H9 (cell line): ENCODE measurements around the gene GHR. TPM values are rescaled to one million over a fixed set of nuclear protein-coding genes. Genes with fewer than 3 reads are reported as not detected.

Experiments
- DNase-seq: peaks from one replicate; pipeline ENCODE4 v3.0.0-alpha.2; 2017
- H2AFZ ChIP-seq: one replicate; pipeline ENCODE4 v1.6.1; 2013; ENCODE audit warnings: mild to moderate bottlenecking, low read length, control low read depth, moderate library complexity
- H2AK5ac ChIP-seq: 2 replicates; pipeline ENCODE4 v1.6.1; 2013; ENCODE audit warnings: low read length, control low read depth, mixed read lengths; ENCODE audit not compliant: insufficient read length
- H2BK120ac ChIP-seq: one replicate; pipeline ENCODE4 v1.6.1; 2013; ENCODE audit warnings: low read depth, mild to moderate bottlenecking, low read length, control low read depth, inconsistent platforms; ENCODE audit not compliant: poor library complexity, severe bottlenecking
- H2BK12ac ChIP-seq: 2 replicates; pipeline ENCODE4 v1.6.1; 2013; ENCODE audit warnings: low read length, control low read depth, mixed read lengths, low read depth; ENCODE audit not compliant: insufficient read length
- H2BK15ac ChIP-seq: 2 replicates; pipeline ENCODE4 v1.6.1; 2013; ENCODE audit warnings: low read depth, low read length, control low read depth
- H2BK20ac ChIP-seq: one replicate; pipeline ENCODE4 v1.6.1; 2013; ENCODE audit warnings: low read depth, mild to moderate bottlenecking, low read length, control low read depth, inconsistent platforms; ENCODE audit not compliant: poor library complexity, severe bottlenecking
- H2BK5ac ChIP-seq: 2 replicates; pipeline ENCODE4 v1.6.1; 2013; ENCODE audit warnings: low read length, control low read depth, mixed read lengths; ENCODE audit not compliant: insufficient read length
- H3K14ac ChIP-seq: 2 replicates; pipeline ENCODE4 v1.6.1; 2013; ENCODE audit warnings: low read length, control low read depth; ENCODE audit not compliant: insufficient read depth
- H3K18ac ChIP-seq: 2 replicates; pipeline ENCODE4 v1.6.1; 2013; ENCODE audit warnings: low read depth, mild to moderate bottlenecking, mixed read lengths, low read length, control low read depth; ENCODE audit not compliant: insufficient read length
- H3K23ac ChIP-seq: 2 replicates; pipeline ENCODE4 v1.6.1; 2013; ENCODE audit warnings: low read length, control low read depth, mixed read lengths, low read depth; ENCODE audit not compliant: insufficient read length
- H3K23me2 ChIP-seq: 2 replicates; pipeline ENCODE4 v1.6.1; 2013; ENCODE audit warnings: low read depth, mild to moderate bottlenecking, mixed read lengths, low read length, control low read depth; ENCODE audit not compliant: insufficient read length, poor library complexity, severe bottlenecking
- H3K27ac ChIP-seq: 2 replicates; pipeline ENCODE4 v1.5.1; 2013; ENCODE audit warnings: low read length, control low read depth, mixed read lengths, low read depth; ENCODE audit not compliant: insufficient read length
- H3K27me3 ChIP-seq: 2 replicates; pipeline ENCODE4 v1.6.1; 2013; ENCODE audit warnings: low read length, control low read depth, inconsistent platforms; ENCODE audit not compliant: insufficient read depth
- H3K4ac ChIP-seq: 2 replicates; pipeline ENCODE4 v1.6.1; 2013; ENCODE audit warnings: low read depth, mild to moderate bottlenecking, control low read depth, inconsistent platforms, low read length, moderate library complexity
- H3K4me1 ChIP-seq: 2 replicates; pipeline ENCODE4 v1.6.1; 2013; ENCODE audit warnings: low read length, control low read depth, inconsistent platforms; ENCODE audit not compliant: insufficient read depth
- H3K4me2 ChIP-seq: 2 replicates; pipeline ENCODE4 v1.6.1; 2013; ENCODE audit warnings: low read length, control low read depth, mixed read lengths; ENCODE audit not compliant: insufficient read length, insufficient read depth
- H3K56ac ChIP-seq: 2 replicates; pipeline ENCODE4 v1.6.1; 2013; ENCODE audit warnings: low read depth, mild to moderate bottlenecking, mixed read lengths, low read length, control low read depth; ENCODE audit not compliant: insufficient read length
- H3K79me1 ChIP-seq: 2 replicates; pipeline ENCODE4 v1.6.1; 2013; ENCODE audit warnings: low read depth, mild to moderate bottlenecking, moderate library complexity, low read length, control low read depth, inconsistent platforms; ENCODE audit not compliant: insufficient read depth, poor library complexity, severe bottlenecking
- H3K79me2 ChIP-seq: 2 replicates; pipeline ENCODE4 v1.6.1; 2013; ENCODE audit warnings: low read length, control low read depth, inconsistent platforms; ENCODE audit not compliant: insufficient read depth
- H3K9ac ChIP-seq: 2 replicates; pipeline ENCODE4 v1.6.1; 2013; ENCODE audit warnings: low read length, control low read depth, mixed read lengths; ENCODE audit not compliant: insufficient read length; ENCODE audit errors: extremely low read depth
- H3K9me3 ChIP-seq: one replicate; pipeline ENCODE4 v1.6.1; 2013; ENCODE audit warnings: low read depth, low read length, inconsistent platforms; ENCODE audit not compliant: control insufficient read depth
- H3T11ph ChIP-seq: one replicate; pipeline ENCODE4 v1.6.1; 2013; ENCODE audit warnings: mild to moderate bottlenecking, low read length, control low read depth, inconsistent platforms
- H4K20me1 ChIP-seq: one replicate; pipeline ENCODE4 v1.6.1; 2013; ENCODE audit not compliant: control insufficient read depth, insufficient read length, insufficient read depth
- H4K5ac ChIP-seq: 2 replicates; pipeline ENCODE4 v1.6.1; 2013; ENCODE audit warnings: low read depth, mild to moderate bottlenecking, mixed read lengths, low read length, control low read depth; ENCODE audit not compliant: insufficient read length
- H4K8ac ChIP-seq: replicated peaks from 2 replicates; pipeline ENCODE4 v1.6.1; 2013; ENCODE audit warnings: low read length, control low read depth, mixed read lengths, low read depth; ENCODE audit not compliant: insufficient read length
- H4K91ac ChIP-seq: 2 replicates; pipeline ENCODE4 v1.6.1; 2013; ENCODE audit warnings: low read depth, mild to moderate bottlenecking, moderate library complexity, mixed read lengths, low read length, control low read depth; ENCODE audit not compliant: insufficient read length
- H3K27ac Mint-ChIP-seq, 3 experiments: 2 replicates in 2 of 3; 3 replicates in 1 of 3; pipeline ENCODE4 v1.8.0; 2020 to 2021; ENCODE audit warnings: mixed read lengths in 3 of 3, mild to moderate bottlenecking in 1 of 3, moderate library complexity in 1 of 3
- H3K27me3 Mint-ChIP-seq: 2 replicates; pipeline ENCODE4 v1.8.0; 2021; ENCODE audit warnings: low read depth, mild to moderate bottlenecking, moderate library complexity, mixed read lengths
- H3K36me3 Mint-ChIP-seq, 3 experiments: 2 replicates in 2 of 3; 3 replicates in 1 of 3; pipeline ENCODE4 v1.8.0; 2020 to 2021; ENCODE audit warnings: low read depth in 3 of 3, mixed read lengths in 3 of 3; ENCODE audit not compliant: insufficient read depth in 1 of 3
- H3K4me1 Mint-ChIP-seq, 2 experiments: 2 replicates each; pipeline ENCODE4 v1.8.0; 2020; ENCODE audit warnings: mixed read lengths in 2 of 2
- H3K4me3 Mint-ChIP-seq, 2 experiments: 2 replicates in 1 of 2; 3 replicates in 1 of 2; pipeline ENCODE4 v1.8.0; 2020 to 2021; ENCODE audit warnings: mild to moderate bottlenecking in 2 of 2, mixed read lengths in 2 of 2, moderate library complexity in 1 of 2
- H3K9me3 Mint-ChIP-seq, 2 experiments: 2 replicates in 1 of 2; 3 replicates in 1 of 2; pipeline ENCODE4 v1.8.0; 2020; ENCODE audit warnings: mild to moderate bottlenecking in 2 of 2, mixed read lengths in 2 of 2, moderate library complexity in 1 of 2
- WGBS: extraction: QIAGEN DNeasy Blood & Tissue Kit; methylation state at CpG from one replicate; pipeline ENCODE4 v1.1.7; 2013; ENCODE audit warnings: missing lambda C conversion rate, low lambda C conversion rate, mixed read lengths; ENCODE audit not compliant: insufficient read length; ENCODE audit errors: extremely low coverage; 5-methylcytosine and 5-hydroxymethylcytosine counted together
- total RNA-seq: library from RNA; stranded (reverse); gene quantifications from 2 replicates; pipeline ENCODE4 v1.2.1, GENCODE V29; 2021
- TF ChIP-seq, protein P1 (sequence below): fragments of 200-600 bp; sonication (generic); conservative IDR thresholded peaks from 3 replicates; pipeline ENCODE4 v1.8.0; 2021; ENCODE audit warnings: antibody characterized with exemption, mild to moderate bottlenecking

The GHR gene
- total RNA-seq, 1 experiment from 2014 or later, result 0.20 TPM

GRCh38 chr5:42621662-42622061, 198.4 kb downstream of the GHR start:
- H3K4me1 Mint-ChIP-seq, result peaks cover 6 to 8% of the 10 kb centered on the region in 2 experiments
- Histone ChIP-seq H2BK12ac (no peak overlapping the region), H3K79me1 (no peaks in the 10 kb centered on the region), H3K23me2 (no peaks in the 10 kb centered on the region), H2AFZ (no peak overlapping the region), H4K20me1 (no peaks in the 10 kb centered on the region), H4K8ac (no peak overlapping the region), H3K4me2 (no peak overlapping the region), H3K23ac (no peak overlapping the region), H2BK20ac (no peak overlapping the region), H2BK5ac (no peak overlapping the region), H3K9ac (no peak overlapping the region), H3K79me2 (no peaks in the 10 kb centered on the region), H3K14ac (no peak overlapping the region), H3T11ph (no peak overlapping the region), H2BK120ac (no peak overlapping the region), H3K27ac (no peak overlapping the region), H4K5ac (no peak overlapping the region), H2BK15ac (no peak overlapping the region), H3K56ac (no peak overlapping the region), H3K18ac (no peak overlapping the region), H3K4ac (no peak overlapping the region), H4K91ac (no peak overlapping the region), H3K4me1 (peaks cover 2% of the 10 kb centered on the region; the same call in 1 of the 2 replicates), H2AK5ac (no peak overlapping the region), H3K27me3 (no peaks in the 10 kb centered on the region), H3K9me3 (no peaks in the 10 kb centered on the region)
- no peak for DNase-seq
- TF ChIP-seq, protein P1, sequence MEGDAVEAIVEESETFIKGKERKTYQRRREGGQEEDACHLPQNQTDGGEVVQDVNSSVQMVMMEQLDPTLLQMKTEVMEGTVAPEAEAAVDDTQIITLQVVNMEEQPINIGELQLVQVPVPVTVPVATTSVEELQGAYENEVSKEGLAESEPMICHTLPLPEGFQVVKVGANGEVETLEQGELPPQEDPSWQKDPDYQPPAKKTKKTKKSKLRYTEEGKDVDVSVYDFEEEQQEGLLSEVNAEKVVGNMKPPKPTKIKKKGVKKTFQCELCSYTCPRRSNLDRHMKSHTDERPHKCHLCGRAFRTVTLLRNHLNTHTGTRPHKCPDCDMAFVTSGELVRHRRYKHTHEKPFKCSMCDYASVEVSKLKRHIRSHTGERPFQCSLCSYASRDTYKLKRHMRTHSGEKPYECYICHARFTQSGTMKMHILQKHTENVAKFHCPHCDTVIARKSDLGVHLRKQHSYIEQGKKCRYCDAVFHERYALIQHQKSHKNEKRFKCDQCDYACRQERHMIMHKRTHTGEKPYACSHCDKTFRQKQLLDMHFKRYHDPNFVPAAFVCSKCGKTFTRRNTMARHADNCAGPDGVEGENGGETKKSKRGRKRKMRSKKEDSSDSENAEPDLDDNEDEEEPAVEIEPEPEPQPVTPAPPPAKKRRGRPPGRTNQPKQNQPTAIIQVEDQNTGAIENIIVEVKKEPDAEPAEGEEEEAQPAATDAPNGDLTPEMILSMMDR, result no peak
- H3K27ac Mint-ChIP-seq, result no peak overlapping the region
- no peak overlapping the region for H3K4me3 Mint-ChIP-seq
- no peaks in the 10 kb centered on the region; the same call in 1 of the 2 replicates for H3K27me3 Mint-ChIP-seq
- H3K36me3 Mint-ChIP-seq, result no peaks in the 10 kb centered on the region
- no peaks in the 10 kb centered on the region for H3K9me3 Mint-ChIP-seq
- WGBS, result no CpG with 5 or more reads among the region's 1 CpG
